ENCODE results near the gene UXS1. TPM values are rescaled to one million over a fixed set of nuclear protein-coding genes. Genes with fewer than 3 reads are reported as not detected.

The UXS1 gene
- total RNA-seq, 1 experiment from 2014 or later: 49.1 TPM

DNA sequence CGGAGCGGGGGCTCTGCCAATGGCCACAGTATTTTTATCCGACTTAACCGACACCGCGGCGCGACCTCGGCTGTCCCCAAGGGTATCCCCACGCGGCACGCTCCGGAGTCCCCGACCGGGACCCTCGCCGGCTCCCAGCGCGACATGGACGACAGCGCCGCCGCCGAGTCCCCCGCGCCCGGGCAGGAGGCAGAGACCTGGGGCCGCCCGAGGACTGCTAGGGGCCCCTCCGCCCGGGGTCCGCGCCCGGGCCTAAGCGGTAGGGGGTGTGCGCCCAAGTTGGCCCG is 468 bp downstream of the UXS1 start:
- Histone ChIP-seq H3K79me2 (ENCODE audit: low read length) (peaks cover 49% of the 10 kb centered on the region), H3F3A (ENCODE audit: low read length, unreplicated experiment) (no peaks in the 10 kb centered on the region), H3K9me2 (replicated peaks; ENCODE audit: low read length) (no peaks in the 10 kb centered on the region), H2AFZ (ENCODE audit: low read length) (peak overlapping the region; percentile 81), H3K4me1 (ENCODE audit: insufficient read depth, low read length) (peaks cover 37% of the 10 kb centered on the region), H3K4me2 (ENCODE audit: low read length) (peak overlapping the region; percentile 85), H3K4me3 (ENCODE audit: low read length) (peak overlapping the region; percentile 81), H3K9me3 (ENCODE audit: low read length) (no peaks in the 10 kb centered on the region), H4K20me1 (ENCODE audit: low read length) (peaks cover 15% of the 10 kb centered on the region; the same call in 1 of the 2 replicates), H3K27ac (ENCODE audit: low read length) (no peak overlapping the region), H3K27me3 (ENCODE audit: low read length) (no peaks in the 10 kb centered on the region), H3K36me3 (ENCODE audit: low read depth, low read length) (no peaks in the 10 kb centered on the region), H3K9ac (ENCODE audit: low read length) (peak overlapping the region; percentile 88)
- intact Hi-C loops (cut with micrococcal nuclease): loop anchor here (1.0 kb wide), 1 partner anchor 37 kb away; no protein-coding TSS in a partner anchor
- no peak for DNase-seq
- CTCF ChIA-PET: interaction anchor here (0.9 kb wide), 1 partner anchor 89 kb away, joined by 4 read pairs; no protein-coding TSS in a partner anchor
- TF ChIP-seq EZH2 (IDR thresholded peaks at IDR 0.05; ENCODE audit: low read length, unreplicated experiment) (no peak), EZH2phosphoT487 (IDR thresholded peaks at IDR 0.05; ENCODE audit: borderline replicate concordance, low read length) (no peak)
- TF ChIP-seq, protein P1, sequence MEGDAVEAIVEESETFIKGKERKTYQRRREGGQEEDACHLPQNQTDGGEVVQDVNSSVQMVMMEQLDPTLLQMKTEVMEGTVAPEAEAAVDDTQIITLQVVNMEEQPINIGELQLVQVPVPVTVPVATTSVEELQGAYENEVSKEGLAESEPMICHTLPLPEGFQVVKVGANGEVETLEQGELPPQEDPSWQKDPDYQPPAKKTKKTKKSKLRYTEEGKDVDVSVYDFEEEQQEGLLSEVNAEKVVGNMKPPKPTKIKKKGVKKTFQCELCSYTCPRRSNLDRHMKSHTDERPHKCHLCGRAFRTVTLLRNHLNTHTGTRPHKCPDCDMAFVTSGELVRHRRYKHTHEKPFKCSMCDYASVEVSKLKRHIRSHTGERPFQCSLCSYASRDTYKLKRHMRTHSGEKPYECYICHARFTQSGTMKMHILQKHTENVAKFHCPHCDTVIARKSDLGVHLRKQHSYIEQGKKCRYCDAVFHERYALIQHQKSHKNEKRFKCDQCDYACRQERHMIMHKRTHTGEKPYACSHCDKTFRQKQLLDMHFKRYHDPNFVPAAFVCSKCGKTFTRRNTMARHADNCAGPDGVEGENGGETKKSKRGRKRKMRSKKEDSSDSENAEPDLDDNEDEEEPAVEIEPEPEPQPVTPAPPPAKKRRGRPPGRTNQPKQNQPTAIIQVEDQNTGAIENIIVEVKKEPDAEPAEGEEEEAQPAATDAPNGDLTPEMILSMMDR (conservative IDR thresholded peaks at IDR 0.05; ENCODE audit: low read depth, low read length): no peak
- peak; percentile 15; the same call in 1 of the 2 replicates for ATAC-seq
- no TSS peak for BruUV-seq (replicated peaks)
- POLR2A ChIA-PET (ENCODE audit: unreplicated experiment): no interaction called here

GRCh38 chr2:106192752-106193689 is 1.1 kb downstream of the UXS1 start:
- peak; percentile 55 for DNase-seq
- peak; percentile 35 for ATAC-seq
- Histone ChIP-seq H3K36me3 (ENCODE audit: low read depth, low read length) (no peaks in the 10 kb centered on the region), H3K9me2 (replicated peaks; ENCODE audit: low read length) (no peaks in the 10 kb centered on the region), H3K79me2 (ENCODE audit: low read length) (peaks cover 55% of the 10 kb centered on the region), H3K4me3 (ENCODE audit: low read length) (peak overlapping the region; percentile 81), H3K9ac (ENCODE audit: low read length) (peak overlapping the region; percentile 88), H3K4me1 (ENCODE audit: insufficient read depth, low read length) (peaks cover 37% of the 10 kb centered on the region), H3K9me3 (ENCODE audit: low read length) (no peaks in the 10 kb centered on the region), H3K27me3 (ENCODE audit: low read length) (no peaks in the 10 kb centered on the region), H4K20me1 (ENCODE audit: low read length) (peaks cover 15% of the 10 kb centered on the region; the same call in 1 of the 2 replicates), H3K4me2 (ENCODE audit: low read length) (peak overlapping the region; percentile 85), H3F3A (ENCODE audit: low read length, unreplicated experiment) (no peaks in the 10 kb centered on the region), H3K27ac (ENCODE audit: low read length) (0 out of 2 replicates have a peak overlapping the region, but pooled peaks have one; percentile 2), H2AFZ (ENCODE audit: low read length) (peak overlapping the region; percentile 81)
- ChIA-PET CTCF (interaction anchor here (0.5 to 0.9 kb wide), 3 partner anchors 85 to 419 kb away, joined by 3 to 6 read pairs (median 4); no protein-coding TSS in a partner anchor), POLR2A (ENCODE audit: unreplicated experiment) (interaction anchor here (0.5 kb wide), 2 partner anchors 14 to 31 kb away, joined by 3 to 6 read pairs; no protein-coding TSS in a partner anchor)
- intact Hi-C loops (cut with micrococcal nuclease): loop anchor here (1.0 kb wide), 1 partner anchor 37 kb away; no protein-coding TSS in a partner anchor
- TSS peak; percentile 52 for BruUV-seq (replicated peaks)
- TF ChIP-seq, protein P1 (conservative IDR thresholded peaks at IDR 0.05; ENCODE audit: low read depth, low read length): no peak
- TF ChIP-seq EZH2phosphoT487 (IDR thresholded peaks at IDR 0.05; ENCODE audit: borderline replicate concordance, low read length): no peak
- no peak for TF ChIP-seq EZH2 (IDR thresholded peaks at IDR 0.05; ENCODE audit: low read length, unreplicated experiment)
